Measurements from ENCODE around the gene DHX15.

Gene DHX15

GRCh38 chr4:24551492-24552289 lies 32.7 kb downstream of the DHX15 start:
- no peaks in the 10 kb centered on the region for H3K9me3 ChIP-seq (ENCODE audit: control insufficient read depth in 2 of 2, low read length in 2 of 2)
- H3K9ac ChIP-seq (ENCODE audit: low read depth in 1 of 2, low read length in 2 of 2) = no peak overlapping the region
- H3K36me3 ChIP-seq (ENCODE audit: control insufficient read depth in 2 of 2, insufficient read depth in 2 of 2, low read length in 2 of 2) = peaks cover 28 to 35% of the 10 kb centered on the region in 2 donors

GRCh38 chr4:24550441-24551175 lies 33.7 kb downstream of the DHX15 start:
- no peaks in the 10 kb centered on the region for H3K4me1 ChIP-seq (ENCODE audit: control insufficient read depth in 2 of 2, insufficient read depth in 2 of 2, low read length in 2 of 2)
- H3K4me3 ChIP-seq (ENCODE audit: low read length in 2 of 2) = no peak overlapping the region
- no peaks in the 10 kb centered on the region for H3K9me3 ChIP-seq (ENCODE audit: control insufficient read depth in 2 of 2, low read length in 2 of 2)
- no peak overlapping the region for H3K27ac ChIP-seq (ENCODE audit: low read depth in 2 of 2, low read length in 2 of 2)
- H3K36me3 ChIP-seq (ENCODE audit: control insufficient read depth in 2 of 2, insufficient read depth in 2 of 2, low read length in 2 of 2) = peaks cover 31 to 39% of the 10 kb centered on the region in 2 donors
- H3K27me3 ChIP-seq (ENCODE audit: control insufficient read depth in 2 of 2, insufficient read depth in 2 of 2, low read length in 2 of 2) = no peaks in the 10 kb centered on the region
- H3K9ac ChIP-seq (ENCODE audit: low read depth in 1 of 2, low read length in 2 of 2) = no peak overlapping the region

More at GRCh38 chr4:24551492-24552289, 32.7 kb downstream of the DHX15 start:
- Histone ChIP-seq H3K4me1 (ENCODE audit: control insufficient read depth in 2 of 2, insufficient read depth in 2 of 2, low read length in 2 of 2) (no peaks in the 10 kb centered on the region), H3K27ac (ENCODE audit: low read depth in 2 of 2, low read length in 2 of 2) (no peak overlapping the region), H3K27me3 (ENCODE audit: control insufficient read depth in 2 of 2, insufficient read depth in 2 of 2, low read length in 2 of 2) (no peaks in the 10 kb centered on the region), H3K4me3 (ENCODE audit: low read length in 2 of 2) (no peak overlapping the region)

- H3K9me3 ChIP-seq (ENCODE audit: control insufficient read depth in 2 of 2, low read length in 2 of 2) = no peaks in the 10 kb centered on the region
- peaks cover 21 to 31% of the 10 kb centered on the region in 2 donors for H3K36me3 ChIP-seq (ENCODE audit: control insufficient read depth in 2 of 2, insufficient read depth in 2 of 2, low read length in 2 of 2)
- H3K27ac ChIP-seq (ENCODE audit: low read depth in 2 of 2, low read length in 2 of 2) = no peak overlapping the region
- no peaks in the 10 kb centered on the region for H3K4me1 ChIP-seq (ENCODE audit: control insufficient read depth in 2 of 2, insufficient read depth in 2 of 2, low read length in 2 of 2)
- no peak overlapping the region for H3K9ac ChIP-seq (ENCODE audit: low read depth in 1 of 2, low read length in 2 of 2)
- H3K27me3 ChIP-seq (ENCODE audit: control insufficient read depth in 2 of 2, insufficient read depth in 2 of 2, low read length in 2 of 2) = no peaks in the 10 kb centered on the region
- no peak overlapping the region for H3K4me3 ChIP-seq (ENCODE audit: low read length in 2 of 2)
These were observed 36.4 kb downstream of the DHX15 start for GRCh38 chr4:24547979-24548378.

GRCh38 chr4:24544208-24544988 lies 40.0 kb downstream of the DHX15 start:
- H3K4me1 ChIP-seq (ENCODE audit: control insufficient read depth in 2 of 2, insufficient read depth in 2 of 2, low read length in 2 of 2) = no peaks in the 10 kb centered on the region
- no peaks in the 10 kb centered on the region for H3K9me3 ChIP-seq (ENCODE audit: control insufficient read depth in 2 of 2, low read length in 2 of 2)
- no peak overlapping the region for H3K9ac ChIP-seq (ENCODE audit: low read depth in 1 of 2, low read length in 2 of 2)
- no peak overlapping the region for H3K4me3 ChIP-seq (ENCODE audit: low read length in 2 of 2)
- no peaks in the 10 kb centered on the region for H3K27me3 ChIP-seq (ENCODE audit: control insufficient read depth in 2 of 2, insufficient read depth in 2 of 2, low read length in 2 of 2)
- H3K27ac ChIP-seq (ENCODE audit: low read depth in 2 of 2, low read length in 2 of 2) = no peak overlapping the region
- peaks cover 50 to 51% of the 10 kb centered on the region in 2 donors for H3K36me3 ChIP-seq (ENCODE audit: control insufficient read depth in 2 of 2, insufficient read depth in 2 of 2, low read length in 2 of 2)

- no peaks in the 10 kb centered on the region for H3K27me3 ChIP-seq (ENCODE audit: control insufficient read depth in 2 of 2, insufficient read depth in 2 of 2, low read length in 2 of 2)
- no peak overlapping the region for H3K4me3 ChIP-seq (ENCODE audit: low read length in 2 of 2)
- H3K9ac ChIP-seq (ENCODE audit: low read depth in 1 of 2, low read length in 2 of 2) = no peak overlapping the region
- H3K9me3 ChIP-seq (ENCODE audit: control insufficient read depth in 2 of 2, low read length in 2 of 2) = no peaks in the 10 kb centered on the region
- H3K4me1 ChIP-seq (ENCODE audit: control insufficient read depth in 2 of 2, insufficient read depth in 2 of 2, low read length in 2 of 2) = no peaks in the 10 kb centered on the region
- H3K27ac ChIP-seq (ENCODE audit: low read depth in 2 of 2, low read length in 2 of 2) = no peak overlapping the region
- H3K36me3 ChIP-seq (ENCODE audit: control insufficient read depth in 2 of 2, insufficient read depth in 2 of 2, low read length in 2 of 2) = peaks cover 62 to 64% of the 10 kb centered on the region in 2 donors
These were observed 47.3 kb downstream of the DHX15 start for GRCh38 chr4:24537025-24537424.

GRCh38 chr4:24535399-24535798 lies 49.0 kb downstream of the DHX15 start:
- H3K4me3 ChIP-seq (ENCODE audit: low read length in 2 of 2) = no peak overlapping the region
- no peak overlapping the region for H3K9ac ChIP-seq (ENCODE audit: low read depth in 1 of 2, low read length in 2 of 2)
- H3K27me3 ChIP-seq (ENCODE audit: control insufficient read depth in 2 of 2, insufficient read depth in 2 of 2, low read length in 2 of 2) = no peaks in the 10 kb centered on the region
- H3K9me3 ChIP-seq (ENCODE audit: control insufficient read depth in 2 of 2, low read length in 2 of 2) = no peaks in the 10 kb centered on the region
- no peaks in the 10 kb centered on the region for H3K4me1 ChIP-seq (ENCODE audit: control insufficient read depth in 2 of 2, insufficient read depth in 2 of 2, low read length in 2 of 2)
- no peak overlapping the region for H3K27ac ChIP-seq (ENCODE audit: low read depth in 2 of 2, low read length in 2 of 2)
- peaks cover 54 to 57% of the 10 kb centered on the region in 2 donors for H3K36me3 ChIP-seq (ENCODE audit: control insufficient read depth in 2 of 2, insufficient read depth in 2 of 2, low read length in 2 of 2)

- Histone ChIP-seq H3K9me3 (ENCODE audit: control insufficient read depth in 2 of 2, low read length in 2 of 2) (no peaks in the 10 kb centered on the region), H3K36me3 (ENCODE audit: control insufficient read depth in 2 of 2, insufficient read depth in 2 of 2, low read length in 2 of 2) (peaks cover 54 to 56% of the 10 kb centered on the region in 2 donors), H3K9ac (ENCODE audit: low read depth in 1 of 2, low read length in 2 of 2) (no peak overlapping the region), H3K27ac (ENCODE audit: low read depth in 2 of 2, low read length in 2 of 2) (no peak overlapping the region), H3K4me1 (ENCODE audit: control insufficient read depth in 2 of 2, insufficient read depth in 2 of 2, low read length in 2 of 2) (no peaks in the 10 kb centered on the region), H3K27me3 (ENCODE audit: control insufficient read depth in 2 of 2, insufficient read depth in 2 of 2, low read length in 2 of 2) (no peaks in the 10 kb centered on the region), H3K4me3 (ENCODE audit: low read length in 2 of 2) (no peak overlapping the region)
These were observed 51.0 kb downstream of the DHX15 start for GRCh38 chr4:24533364-24533763.

- H3K9me3 ChIP-seq (ENCODE audit: control insufficient read depth in 2 of 2, low read length in 2 of 2) = no peaks in the 10 kb centered on the region
- no peak overlapping the region for H3K9ac ChIP-seq (ENCODE audit: low read depth in 1 of 2, low read length in 2 of 2)
- H3K4me1 ChIP-seq (ENCODE audit: control insufficient read depth in 2 of 2, insufficient read depth in 2 of 2, low read length in 2 of 2) = no peaks in the 10 kb centered on the region
- H3K27ac ChIP-seq (ENCODE audit: low read depth in 2 of 2, low read length in 2 of 2) = no peak overlapping the region
- H3K27me3 ChIP-seq (ENCODE audit: control insufficient read depth in 2 of 2, insufficient read depth in 2 of 2, low read length in 2 of 2) = no peaks in the 10 kb centered on the region
- H3K4me3 ChIP-seq (ENCODE audit: low read length in 2 of 2) = no peak overlapping the region
- H3K36me3 ChIP-seq (ENCODE audit: control insufficient read depth in 2 of 2, insufficient read depth in 2 of 2, low read length in 2 of 2) = peaks cover 55 to 62% of the 10 kb centered on the region in 2 donors
These were observed 54.8 kb downstream of the DHX15 start for GRCh38 chr4:24529555-24529954.

- Histone ChIP-seq H3K27me3 (ENCODE audit: control insufficient read depth in 2 of 2, insufficient read depth in 2 of 2, low read length in 2 of 2) (no peaks in the 10 kb centered on the region), H3K4me1 (ENCODE audit: control insufficient read depth in 2 of 2, insufficient read depth in 2 of 2, low read length in 2 of 2) (no peaks in the 10 kb centered on the region), H3K9me3 (ENCODE audit: control insufficient read depth in 2 of 2, low read length in 2 of 2) (no peaks in the 10 kb centered on the region), H3K4me3 (ENCODE audit: low read length in 2 of 2) (no peak overlapping the region), H3K36me3 (ENCODE audit: control insufficient read depth in 2 of 2, insufficient read depth in 2 of 2, low read length in 2 of 2) (peaks cover 53 to 61% of the 10 kb centered on the region in 2 donors), H3K9ac (ENCODE audit: low read depth in 1 of 2, low read length in 2 of 2) (no peak overlapping the region), H3K27ac (ENCODE audit: low read depth in 2 of 2, low read length in 2 of 2) (no peak overlapping the region)
These were observed 57.0 kb downstream of the DHX15 start for GRCh38 chr4:24527371-24527770.

GRCh38 chr4:24521544-24521943 lies 62.8 kb downstream of the DHX15 start:
- Histone ChIP-seq H3K9me3 (ENCODE audit: control insufficient read depth in 2 of 2, low read length in 2 of 2) (no peaks in the 10 kb centered on the region), H3K4me1 (ENCODE audit: control insufficient read depth in 2 of 2, insufficient read depth in 2 of 2, low read length in 2 of 2) (no peaks in the 10 kb centered on the region), H3K9ac (ENCODE audit: low read depth in 1 of 2, low read length in 2 of 2) (no peak overlapping the region), H3K4me3 (ENCODE audit: low read length in 2 of 2) (no peak overlapping the region), H3K27ac (ENCODE audit: low read depth in 2 of 2, low read length in 2 of 2) (no peak overlapping the region), H3K27me3 (ENCODE audit: control insufficient read depth in 2 of 2, insufficient read depth in 2 of 2, low read length in 2 of 2) (no peaks in the 10 kb centered on the region), H3K36me3 (ENCODE audit: control insufficient read depth in 2 of 2, insufficient read depth in 2 of 2, low read length in 2 of 2) (peaks cover 21 to 37% of the 10 kb centered on the region in 2 donors)

Data from mucosa of rectum (tissue), 2 donors.